SU-DHL-6 (cell line): ENCODE results near the gene NYNRIN.

Experiments
- H2AFZ ChIP-seq: fragments of 200-600 bp; sonication (generic); 2 replicates; pipeline ENCODE4 v1.6.1; 2014; ENCODE audit warnings: low read depth, mild to moderate bottlenecking, moderate library complexity, mixed read lengths, antibody characterized with exemption, low read length; ENCODE audit not compliant: severe bottlenecking
- H3F3A ChIP-seq: fragments of 200-600 bp; shearing (Covaris generic); 2 replicates; pipeline ENCODE4 v1.6.0; 2016; ENCODE audit warnings: antibody characterized with exemption, mild to moderate bottlenecking; ENCODE audit not compliant: insufficient read depth
- H3K27ac ChIP-seq: fragments of 200-600 bp; sonication (generic); 2 replicates; pipeline ENCODE4 v1.5.1; 2016; ENCODE audit warnings: low read depth, mild to moderate bottlenecking, low read length, moderate library complexity, mixed read lengths
- H3K27me3 ChIP-seq: fragments of 200-600 bp; sonication (generic), shearing (Covaris generic); 2 replicates; pipeline ENCODE4 v1.6.0; 2014; ENCODE audit warnings: mild to moderate bottlenecking, low read length
- H3K36me3 ChIP-seq: fragments of 200-600 bp; sonication (generic); 2 replicates; pipeline ENCODE4 v1.6.1; 2014; ENCODE audit warnings: mild to moderate bottlenecking, low read length, mixed read lengths
- H3K4me2 ChIP-seq: fragments of 300-600, 200-600 bp; shearing (Covaris generic), sonication (generic); 2 replicates; pipeline ENCODE4 v1.6.0; 2014; ENCODE audit warnings: low read length, low read depth, mild to moderate bottlenecking; ENCODE audit not compliant: poor library complexity, severe bottlenecking
- H3K4me3 ChIP-seq: fragments of 200-600 bp; sonication (generic); 2 replicates; pipeline ENCODE4 v1.5.1; 2014; ENCODE audit warnings: antibody characterized with exemption, low read length, mild to moderate bottlenecking, mixed read lengths; ENCODE audit not compliant: insufficient read depth, poor library complexity, severe bottlenecking
- H3K79me2 ChIP-seq: fragments of 200-600 bp; sonication (generic); 2 replicates; pipeline ENCODE4 v1.6.1; 2014; ENCODE audit warnings: mild to moderate bottlenecking, low read length, moderate library complexity; ENCODE audit not compliant: insufficient read depth
- H3K9ac ChIP-seq: fragments of 200-600 bp; sonication (generic); 2 replicates; pipeline ENCODE4 v1.7.0; 2014; ENCODE audit warnings: mild to moderate bottlenecking, low read length
- H3K9me2 ChIP-seq: fragments of 200-600 bp; sonication (generic); replicated peaks from 2 replicates; pipeline ENCODE4 v1.6.1; 2014; ENCODE audit warnings: low read length; ENCODE audit not compliant: insufficient read depth
- H3K9me3 ChIP-seq: fragments of 200-600 bp; sonication (generic); 2 replicates; pipeline ENCODE4 v1.6.1; 2014; ENCODE audit warnings: low read length, mixed read lengths; ENCODE audit not compliant: insufficient read depth
- H4K20me1 ChIP-seq: fragments of 200-600 bp; sonication (generic); 2 replicates; pipeline ENCODE4 v1.6.1; 2014; ENCODE audit warnings: low read depth, mild to moderate bottlenecking, antibody characterized with exemption, low read length, moderate library complexity, mixed read lengths
- EZH2phosphoT487 ChIP-seq: fragments of 200-600 bp; sonication (generic), shearing (Covaris generic); conservative IDR thresholded peaks from 2 replicates; pipeline ENCODE4 v1.6.1; 2018; ENCODE audit warnings: mild to moderate bottlenecking, antibody characterized with exemption, low read length, moderate library complexity, mixed read lengths
- TF ChIP-seq, protein P1 (sequence below): fragments of 200-600 bp; sonication (generic); IDR thresholded peaks from one replicate; pipeline ENCODE4 v1.5.1; 2017; ENCODE audit warnings: antibody characterized with exemption, mild to moderate bottlenecking, low read length, moderate library complexity; ENCODE audit not compliant: insufficient read depth, poor library complexity, severe bottlenecking

The NYNRIN gene

DNA sequence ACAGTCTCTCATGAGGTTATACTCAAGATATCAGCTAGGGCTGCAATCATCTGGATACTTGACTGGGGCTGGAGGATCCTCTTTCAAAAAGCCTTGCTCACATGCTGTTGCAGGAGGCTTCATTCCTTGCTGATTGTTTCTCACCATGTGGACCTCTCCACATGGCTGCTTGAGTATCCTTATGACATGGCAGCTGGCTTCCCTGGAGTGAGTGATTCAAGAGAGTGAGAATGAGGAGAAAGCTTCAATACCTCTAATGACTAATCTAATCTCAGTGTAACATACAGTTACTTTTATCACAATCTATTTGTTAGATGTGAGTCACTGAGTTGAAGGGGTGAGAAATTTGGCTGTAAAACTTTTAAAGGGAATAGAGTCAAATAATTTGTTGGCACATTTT, 58.2 kb downstream of the NYNRIN start:
- Histone ChIP-seq H3K9me3 (no peaks in the 10 kb centered on the region), H3K79me2 (no peaks in the 10 kb centered on the region), H3K36me3 (no peaks in the 10 kb centered on the region), H3K9me2 (no peaks in the 10 kb centered on the region), H3K4me2 (no peak overlapping the region), H3F3A (no peaks in the 10 kb centered on the region), H3K9ac (no peak overlapping the region), H4K20me1 (no peaks in the 10 kb centered on the region), H3K4me3 (no peak overlapping the region), H3K27me3 (no peaks in the 10 kb centered on the region), H2AFZ (no peak overlapping the region), H3K27ac (no peak overlapping the region)
- TF ChIP-seq EZH2phosphoT487 = no peak
- TF ChIP-seq, protein P1, sequence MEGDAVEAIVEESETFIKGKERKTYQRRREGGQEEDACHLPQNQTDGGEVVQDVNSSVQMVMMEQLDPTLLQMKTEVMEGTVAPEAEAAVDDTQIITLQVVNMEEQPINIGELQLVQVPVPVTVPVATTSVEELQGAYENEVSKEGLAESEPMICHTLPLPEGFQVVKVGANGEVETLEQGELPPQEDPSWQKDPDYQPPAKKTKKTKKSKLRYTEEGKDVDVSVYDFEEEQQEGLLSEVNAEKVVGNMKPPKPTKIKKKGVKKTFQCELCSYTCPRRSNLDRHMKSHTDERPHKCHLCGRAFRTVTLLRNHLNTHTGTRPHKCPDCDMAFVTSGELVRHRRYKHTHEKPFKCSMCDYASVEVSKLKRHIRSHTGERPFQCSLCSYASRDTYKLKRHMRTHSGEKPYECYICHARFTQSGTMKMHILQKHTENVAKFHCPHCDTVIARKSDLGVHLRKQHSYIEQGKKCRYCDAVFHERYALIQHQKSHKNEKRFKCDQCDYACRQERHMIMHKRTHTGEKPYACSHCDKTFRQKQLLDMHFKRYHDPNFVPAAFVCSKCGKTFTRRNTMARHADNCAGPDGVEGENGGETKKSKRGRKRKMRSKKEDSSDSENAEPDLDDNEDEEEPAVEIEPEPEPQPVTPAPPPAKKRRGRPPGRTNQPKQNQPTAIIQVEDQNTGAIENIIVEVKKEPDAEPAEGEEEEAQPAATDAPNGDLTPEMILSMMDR = no peak

DNA sequence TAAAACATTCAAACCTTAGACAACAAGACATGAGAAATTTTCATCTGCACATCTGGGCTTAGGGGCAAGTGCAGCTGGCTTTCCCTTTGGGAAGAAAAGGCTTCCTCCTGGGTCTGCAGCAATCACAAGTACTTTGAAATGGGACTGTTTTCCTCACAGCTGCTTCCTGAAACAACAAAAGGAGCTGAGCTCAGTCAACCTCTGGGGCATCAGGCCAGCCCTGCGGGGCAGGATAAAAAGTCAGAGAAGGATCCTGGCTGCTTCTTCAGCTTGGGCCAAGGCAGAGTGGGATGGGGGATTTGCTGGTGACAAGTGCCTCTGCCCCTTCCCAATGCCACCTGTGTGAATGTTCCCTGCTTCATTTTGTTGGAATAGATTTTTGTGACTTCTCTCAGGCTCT, 59.9 kb downstream of the NYNRIN start:
- no peaks in the 10 kb centered on the region for H3K9me3 ChIP-seq
- H3K27ac ChIP-seq = no peak overlapping the region
- no peaks in the 10 kb centered on the region for H4K20me1 ChIP-seq
- H3K4me2 ChIP-seq = no peak overlapping the region
- H3K9me2 ChIP-seq = no peaks in the 10 kb centered on the region
- TF ChIP-seq, protein P1 = no peak
- no peak for TF ChIP-seq EZH2phosphoT487
- H3K9ac ChIP-seq = no peak overlapping the region
- no peaks in the 10 kb centered on the region for H3F3A ChIP-seq
- H3K36me3 ChIP-seq = no peaks in the 10 kb centered on the region
- H3K27me3 ChIP-seq = no peaks in the 10 kb centered on the region
- H3K79me2 ChIP-seq = no peaks in the 10 kb centered on the region
- no peak overlapping the region for H3K4me3 ChIP-seq
- H2AFZ ChIP-seq = no peak overlapping the region

DNA sequence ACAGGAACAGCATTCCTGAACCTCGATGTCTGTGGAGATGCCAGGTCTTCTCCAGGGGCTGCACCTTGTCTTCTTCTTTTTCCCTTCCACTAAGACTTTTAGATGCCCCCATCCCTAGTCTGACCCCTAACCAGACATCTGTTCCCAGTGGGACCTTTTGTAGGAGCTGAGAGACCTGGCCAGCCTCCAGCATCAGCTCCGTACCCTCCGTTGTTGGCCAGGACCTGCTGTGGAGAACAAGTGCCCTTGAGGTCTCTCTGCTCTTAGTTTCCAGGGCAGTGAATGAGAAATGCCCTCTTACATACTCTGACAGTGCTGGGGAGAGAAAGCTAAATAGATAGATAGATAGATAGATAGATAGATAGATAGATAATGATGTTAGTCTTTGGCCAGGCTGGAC, 60.5 kb downstream of the NYNRIN start:
- no peaks in the 10 kb centered on the region for H4K20me1 ChIP-seq
- no peaks in the 10 kb centered on the region for H3K9me2 ChIP-seq
- TF ChIP-seq, protein P1 = no peak
- TF ChIP-seq EZH2phosphoT487 = no peak

DNA sequence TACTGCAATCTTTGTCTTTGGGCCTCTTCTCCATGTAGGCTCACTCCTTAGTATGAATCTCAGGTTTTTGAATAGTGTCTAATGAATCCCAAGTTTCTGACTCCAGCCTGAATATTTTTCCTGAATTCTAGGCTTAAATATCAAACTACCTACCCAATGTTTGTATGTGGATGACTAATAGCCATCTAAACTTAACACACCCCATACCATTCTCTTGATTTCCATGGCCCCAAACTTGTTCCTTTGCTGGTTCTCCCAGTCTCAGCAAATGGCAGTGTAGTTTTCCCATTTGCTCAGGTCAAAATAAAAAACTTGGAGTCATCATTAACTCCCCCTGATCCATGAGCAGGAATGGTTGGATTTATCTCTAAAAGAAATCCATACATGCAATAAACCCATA, 62.5 kb downstream of the NYNRIN start:
- no peaks in the 10 kb centered on the region for H3K9me2 ChIP-seq
- H3K27ac ChIP-seq = no peak overlapping the region
- H3K79me2 ChIP-seq = no peaks in the 10 kb centered on the region

More for the DNA sequence above, 60.5 kb downstream of the NYNRIN start:
- Histone ChIP-seq H3K4me2 (no peak overlapping the region), H3K79me2 (no peaks in the 10 kb centered on the region), H3K36me3 (no peaks in the 10 kb centered on the region), H3K27me3 (no peaks in the 10 kb centered on the region), H3K27ac (no peak overlapping the region), H3K4me3 (no peak overlapping the region), H3K9me3 (no peaks in the 10 kb centered on the region), H2AFZ (no peak overlapping the region), H3F3A (no peaks in the 10 kb centered on the region), H3K9ac (no peak overlapping the region)

More for the DNA sequence above, 62.5 kb downstream of the NYNRIN start:
- Histone ChIP-seq H4K20me1 (no peaks in the 10 kb centered on the region), H3K9me3 (no peaks in the 10 kb centered on the region), H2AFZ (no peak overlapping the region), H3K27me3 (no peaks in the 10 kb centered on the region), H3K4me2 (no peak overlapping the region), H3K9ac (no peak overlapping the region), H3K36me3 (no peaks in the 10 kb centered on the region), H3F3A (no peaks in the 10 kb centered on the region), H3K4me3 (no peak overlapping the region)
- TF ChIP-seq, protein P1 = no peak
- TF ChIP-seq EZH2phosphoT487 = no peak
